ENCODE results near the gene FBXL13.
A peak's percentile ranks its signal among the peaks of the same experiment; 100 is the strongest.

DNA sequence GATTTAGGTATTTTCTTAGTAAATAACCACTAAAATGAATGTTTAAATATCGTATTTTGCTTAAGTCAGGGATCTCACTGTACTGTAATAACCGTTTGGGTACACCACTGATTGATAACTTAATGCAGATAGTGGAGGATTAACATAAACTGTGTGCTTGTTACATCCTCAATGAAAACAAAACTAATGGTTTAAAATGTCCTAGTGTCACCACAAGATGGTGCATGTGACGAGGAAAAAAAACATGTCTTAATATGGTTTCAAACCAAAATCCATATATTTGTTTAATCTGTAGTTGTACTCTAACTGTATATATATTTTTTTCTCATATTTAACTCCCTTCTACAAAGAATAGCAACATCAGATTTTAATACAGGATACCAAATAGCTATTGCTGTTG lies 19.5 kb upstream of the FBXL13 start:
- TF ChIP-seq, protein P1, sequence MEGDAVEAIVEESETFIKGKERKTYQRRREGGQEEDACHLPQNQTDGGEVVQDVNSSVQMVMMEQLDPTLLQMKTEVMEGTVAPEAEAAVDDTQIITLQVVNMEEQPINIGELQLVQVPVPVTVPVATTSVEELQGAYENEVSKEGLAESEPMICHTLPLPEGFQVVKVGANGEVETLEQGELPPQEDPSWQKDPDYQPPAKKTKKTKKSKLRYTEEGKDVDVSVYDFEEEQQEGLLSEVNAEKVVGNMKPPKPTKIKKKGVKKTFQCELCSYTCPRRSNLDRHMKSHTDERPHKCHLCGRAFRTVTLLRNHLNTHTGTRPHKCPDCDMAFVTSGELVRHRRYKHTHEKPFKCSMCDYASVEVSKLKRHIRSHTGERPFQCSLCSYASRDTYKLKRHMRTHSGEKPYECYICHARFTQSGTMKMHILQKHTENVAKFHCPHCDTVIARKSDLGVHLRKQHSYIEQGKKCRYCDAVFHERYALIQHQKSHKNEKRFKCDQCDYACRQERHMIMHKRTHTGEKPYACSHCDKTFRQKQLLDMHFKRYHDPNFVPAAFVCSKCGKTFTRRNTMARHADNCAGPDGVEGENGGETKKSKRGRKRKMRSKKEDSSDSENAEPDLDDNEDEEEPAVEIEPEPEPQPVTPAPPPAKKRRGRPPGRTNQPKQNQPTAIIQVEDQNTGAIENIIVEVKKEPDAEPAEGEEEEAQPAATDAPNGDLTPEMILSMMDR (IDR thresholded peaks at IDR 0.05; ENCODE audit: low read length): peak; percentile 59
- TF ChIP-seq EZH2 (IDR thresholded peaks at IDR 0.05; ENCODE audit: borderline replicate concordance, low read length): no peak
